SH-SY5Y (cell line): ENCODE data around the gene INPP5E.

ENCODE experiments used
- GATA2 ChIP-seq: IDR thresholded peaks from 2 replicates; pipeline ENCODE4 v1.6.1; 2011; ENCODE audit warnings: mild to moderate bottlenecking, low read depth, low read length
- GATA3 ChIP-seq: IDR thresholded peaks from 2 replicates; pipeline ENCODE4 v1.6.1; 2011; ENCODE audit warnings: low read depth, mild to moderate bottlenecking, low read length, moderate library complexity

- TF ChIP-seq GATA3 (no peak), GATA2 (no peak)
These were observed 23.2 kb downstream of the INPP5E start for GRCh38 chr9:136416427-136416826.
